GM12892 (cell line): ENCODE data around the gene ADCY9.

ENCODE experiments used
- POLR2A ChIP-seq: IDR thresholded peaks from 2 replicates; pipeline ENCODE4 v1.6.1; 2011; ENCODE audit warnings: low read depth, low read length, control low read depth
- POLR2AphosphoS5 ChIP-seq: IDR thresholded peaks from 2 replicates; pipeline ENCODE4 v1.6.1; 2011; ENCODE audit warnings: low read depth, low read length, control low read depth
- TAF1 ChIP-seq: IDR thresholded peaks from 2 replicates; pipeline ENCODE4 v1.6.1; 2011; ENCODE audit warnings: low read depth, mild to moderate bottlenecking, control low read depth, low read length, borderline replicate concordance

DNA sequence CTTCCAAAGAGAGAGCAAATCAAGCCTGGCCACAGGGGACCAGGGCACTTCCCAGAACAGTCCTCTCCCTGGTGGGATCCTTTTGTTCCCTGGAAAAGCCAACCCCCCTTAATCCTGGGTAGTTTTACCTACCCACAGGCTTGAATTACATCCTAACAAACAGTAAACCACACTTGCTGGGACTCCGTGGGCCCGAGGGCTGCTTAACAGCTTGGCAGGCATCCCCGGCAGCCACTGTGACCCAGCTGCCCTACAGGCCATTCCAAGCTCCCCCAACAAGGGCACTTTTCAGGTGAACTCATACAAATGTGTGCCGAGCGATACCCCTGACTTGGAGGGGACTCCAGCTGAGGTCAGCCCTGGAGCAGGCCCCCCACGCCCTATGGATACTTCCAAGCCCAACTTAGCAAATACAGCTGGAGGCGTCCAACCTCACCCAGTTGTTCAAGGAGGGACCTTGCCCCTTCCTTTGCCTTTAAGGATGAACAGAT lies 26.4 kb downstream of the ADCY9 start:
- TF ChIP-seq TAF1 (no peak), POLR2A (no peak), POLR2AphosphoS5 (no peak)
